Retinal pigment epithelial cell (primary cell): Measurements from ENCODE around the gene BRCA2.

Experiments
- DNase-seq: peaks from one replicate; pipeline ENCODE4 v3.0.0-alpha.2; 2010; ENCODE audit warnings: low read depth
- H3K4me3 ChIP-seq: 2 replicates; pipeline ENCODE4 v1.5.1; 2011; ENCODE audit warnings: mild to moderate bottlenecking, low read length, control low read depth, moderate library complexity
- TF ChIP-seq, protein P1 (sequence below): conservative IDR thresholded peaks from 2 replicates; pipeline ENCODE4 v1.5.1; 2011; ENCODE audit warnings: low read depth, low read length, control low read depth, inconsistent platforms

The BRCA2 gene

DNA sequence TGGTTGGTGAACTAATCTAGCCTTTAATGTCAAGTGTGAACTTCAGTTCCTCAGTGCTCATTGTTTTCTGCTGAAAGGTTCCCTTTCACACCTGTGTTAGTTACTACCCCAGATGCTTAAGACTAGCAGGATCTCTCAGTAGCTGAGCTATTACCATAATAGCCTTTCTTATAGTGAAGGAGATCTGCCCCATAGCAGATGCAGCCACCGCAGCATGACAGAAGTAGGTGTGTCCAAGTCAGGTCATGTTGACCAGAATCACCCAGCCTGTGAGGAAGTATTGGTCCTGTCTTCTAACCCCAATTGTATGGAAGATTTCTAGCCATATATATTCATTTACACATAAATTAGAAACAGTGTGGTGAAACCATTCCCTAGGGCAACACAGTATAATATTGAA, 37.5 kb upstream of the BRCA2 start:
- H3K4me3 ChIP-seq, result no peak overlapping the region
- TF ChIP-seq, protein P1, sequence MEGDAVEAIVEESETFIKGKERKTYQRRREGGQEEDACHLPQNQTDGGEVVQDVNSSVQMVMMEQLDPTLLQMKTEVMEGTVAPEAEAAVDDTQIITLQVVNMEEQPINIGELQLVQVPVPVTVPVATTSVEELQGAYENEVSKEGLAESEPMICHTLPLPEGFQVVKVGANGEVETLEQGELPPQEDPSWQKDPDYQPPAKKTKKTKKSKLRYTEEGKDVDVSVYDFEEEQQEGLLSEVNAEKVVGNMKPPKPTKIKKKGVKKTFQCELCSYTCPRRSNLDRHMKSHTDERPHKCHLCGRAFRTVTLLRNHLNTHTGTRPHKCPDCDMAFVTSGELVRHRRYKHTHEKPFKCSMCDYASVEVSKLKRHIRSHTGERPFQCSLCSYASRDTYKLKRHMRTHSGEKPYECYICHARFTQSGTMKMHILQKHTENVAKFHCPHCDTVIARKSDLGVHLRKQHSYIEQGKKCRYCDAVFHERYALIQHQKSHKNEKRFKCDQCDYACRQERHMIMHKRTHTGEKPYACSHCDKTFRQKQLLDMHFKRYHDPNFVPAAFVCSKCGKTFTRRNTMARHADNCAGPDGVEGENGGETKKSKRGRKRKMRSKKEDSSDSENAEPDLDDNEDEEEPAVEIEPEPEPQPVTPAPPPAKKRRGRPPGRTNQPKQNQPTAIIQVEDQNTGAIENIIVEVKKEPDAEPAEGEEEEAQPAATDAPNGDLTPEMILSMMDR, result no peak
- no peak for DNase-seq

DNA sequence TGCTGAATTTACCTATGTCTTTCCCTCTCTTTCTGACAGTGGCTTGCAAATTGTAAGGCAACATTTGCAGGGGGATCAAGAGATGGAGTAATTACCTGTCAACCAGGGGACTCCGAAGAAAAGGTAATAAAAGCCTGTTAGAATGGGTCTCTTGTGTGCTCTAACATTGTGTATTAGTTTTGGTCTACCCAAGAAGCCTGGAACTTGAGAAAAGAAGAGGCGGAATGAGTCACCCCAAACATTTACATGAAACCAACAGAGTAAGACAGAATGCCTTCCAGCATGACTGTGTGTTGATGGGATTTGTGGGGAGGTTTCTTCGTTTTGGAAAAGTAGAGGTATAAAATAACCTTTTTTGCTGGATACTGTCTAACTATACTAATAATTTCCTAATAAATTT, 36.9 kb upstream of the BRCA2 start:
- H3K4me3 ChIP-seq, result no peak overlapping the region
- TF ChIP-seq, protein P1, result no peak
- no peak for DNase-seq

DNA sequence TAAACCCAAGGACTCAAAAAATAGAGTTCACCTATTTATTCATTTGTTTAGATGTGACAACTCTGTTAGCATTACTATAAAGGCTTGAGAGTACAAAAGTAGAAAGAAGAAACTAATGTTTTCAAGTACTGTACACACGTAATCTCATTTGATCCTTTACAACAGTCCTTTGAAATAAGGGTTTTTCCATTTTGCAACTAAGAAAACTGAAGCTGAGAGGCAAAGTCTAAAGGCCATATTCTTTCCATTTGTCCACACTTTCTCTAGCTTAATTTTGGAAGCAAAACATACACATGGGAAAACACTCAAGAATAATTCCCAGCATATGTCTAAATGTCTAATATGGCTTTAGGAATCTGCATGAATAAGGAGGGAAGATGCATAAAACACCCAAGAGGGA, 34.2 kb upstream of the BRCA2 start:
- no peak overlapping the region for H3K4me3 ChIP-seq
- DNase-seq, result no peak
- TF ChIP-seq, protein P1, result no peak

DNA sequence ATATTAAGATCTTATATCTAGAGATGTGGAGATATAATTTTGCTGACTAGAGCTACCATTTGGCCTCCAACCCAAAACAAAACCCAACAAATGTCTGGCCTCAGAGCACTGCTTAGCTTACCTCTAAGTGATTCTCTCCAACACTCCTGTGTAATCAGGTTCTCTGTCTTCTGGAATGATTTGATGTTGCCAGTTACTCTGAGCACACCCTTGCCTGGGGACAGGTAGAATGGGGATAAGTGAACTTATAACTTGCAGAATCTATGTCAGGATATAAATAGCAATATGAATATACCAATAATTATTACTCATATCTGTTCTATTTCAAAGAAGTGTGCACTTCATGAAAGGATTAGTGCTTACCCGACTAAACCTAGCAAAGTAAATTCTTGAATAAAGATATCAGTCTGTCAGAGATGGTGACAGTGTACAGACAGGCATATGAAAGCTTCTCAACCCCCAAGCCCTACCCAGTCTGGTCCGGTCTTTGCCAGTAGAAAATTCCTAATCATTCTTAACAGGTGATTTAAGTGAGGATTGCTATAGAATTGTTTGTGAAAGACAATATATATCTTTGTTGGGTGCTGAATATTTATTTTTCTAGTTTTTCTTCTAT, 33.1 kb upstream of the BRCA2 start:
- TF ChIP-seq, protein P1, result no peak

DNA sequence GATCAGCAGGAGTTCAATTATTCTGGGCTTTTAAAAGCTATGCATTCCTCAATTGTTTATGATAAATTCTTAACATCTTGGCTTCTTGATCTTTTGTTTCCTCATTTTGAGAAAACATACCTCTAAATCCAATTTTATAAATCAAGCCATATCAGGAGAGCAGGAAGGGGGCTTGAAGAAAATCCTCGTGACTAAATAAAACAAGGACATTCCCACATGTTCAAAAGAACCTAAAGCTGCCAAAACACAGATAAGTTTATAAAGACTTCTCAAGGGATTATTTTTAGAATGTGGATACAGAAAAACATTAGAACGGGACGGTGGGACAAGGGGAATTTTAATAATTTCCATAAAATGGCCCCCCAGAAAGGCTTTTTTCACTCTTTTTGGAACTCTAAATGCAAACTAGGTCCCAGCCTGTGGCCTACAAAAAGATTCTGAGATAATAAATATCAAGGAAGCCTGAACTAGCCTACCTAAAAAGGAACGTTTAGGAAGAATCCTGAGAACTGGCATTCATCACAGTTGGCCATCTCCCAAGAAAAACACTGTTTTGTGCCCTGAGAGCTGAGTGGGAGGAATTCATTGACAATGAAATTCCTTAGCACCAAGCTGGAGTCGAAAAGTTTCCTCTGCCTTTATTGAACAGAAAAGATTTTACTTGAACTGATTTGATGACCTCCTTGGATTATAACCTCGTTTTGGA, 30.2 kb upstream of the BRCA2 start:
- TF ChIP-seq, protein P1, result no peak
- peak; percentile 71 for DNase-seq
- H3K4me3 ChIP-seq, result no peak overlapping the region

More for the DNA sequence above, 33.1 kb upstream of the BRCA2 start:
- DNase-seq, result no peak
- no peak overlapping the region for H3K4me3 ChIP-seq

DNA sequence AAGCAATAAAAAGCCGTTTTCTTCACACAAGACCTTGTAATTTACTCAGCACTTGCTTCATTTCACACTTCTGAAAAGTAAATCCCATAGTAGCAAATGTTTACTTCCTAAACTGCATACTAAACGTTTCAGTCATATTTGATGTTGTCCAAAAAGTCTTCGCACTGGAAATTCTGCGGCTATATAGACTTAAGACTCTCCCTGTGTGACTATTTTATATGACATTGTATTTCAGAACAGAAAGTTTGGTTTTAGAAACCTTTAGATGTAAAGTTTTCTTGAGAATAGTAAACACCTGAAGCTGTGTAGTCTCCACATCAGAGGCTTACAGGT, 29.7 kb upstream of the BRCA2 start:
- no peak overlapping the region for H3K4me3 ChIP-seq
- no peak for DNase-seq
- TF ChIP-seq, protein P1, result no peak

DNA sequence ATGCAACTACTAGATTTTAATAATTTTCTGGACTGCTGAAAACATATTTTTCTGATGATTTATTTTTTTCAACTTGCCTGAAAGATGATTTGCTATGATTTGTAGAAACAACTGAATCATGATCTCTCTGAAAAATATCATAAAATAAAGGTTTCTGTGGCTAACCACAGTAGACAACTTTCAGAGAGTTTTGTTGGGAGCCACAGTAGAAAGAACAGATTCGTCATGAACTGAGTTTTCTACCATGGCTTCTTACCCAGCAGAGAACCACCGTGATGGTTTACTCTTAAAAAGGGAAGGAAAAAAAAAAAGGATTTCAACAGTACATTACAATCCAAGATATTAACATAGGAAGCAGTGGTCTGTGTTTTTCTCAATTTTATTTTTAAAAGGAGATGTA, 18.1 kb upstream of the BRCA2 start:
- TF ChIP-seq, protein P1, result no peak
- H3K4me3 ChIP-seq, result no peak overlapping the region
- no peak for DNase-seq
